PC-3 (cell line): ENCODE measurements around the gene TMEM271.

Source experiments
- CTCF ChIP-seq: fragments of 300-600 bp; sonication (generic); conservative IDR thresholded peaks from 2 replicates; pipeline ENCODE4 v1.5.1; 2017; ENCODE audit warnings: antibody characterized with exemption, low read depth, mild to moderate bottlenecking, low read length
- EZH2 ChIP-seq: fragments of 300-600 bp; sonication (generic); IDR thresholded peaks from one replicate; pipeline ENCODE4 v1.6.1; 2017; ENCODE audit warnings: antibody characterized with exemption, mild to moderate bottlenecking, low read length; ENCODE audit not compliant: unreplicated experiment
- EZH2phosphoT487 ChIP-seq: fragments of 300-600 bp; sonication (generic); IDR thresholded peaks from 2 replicates; pipeline ENCODE4 v1.6.1; 2018; ENCODE audit warnings: mild to moderate bottlenecking, antibody characterized with exemption, low read length, borderline replicate concordance

- TF ChIP-seq CTCF (no peak), EZH2 (no peak), EZH2phosphoT487 (no peak)
Observed at GRCh38 chr4:577499-578450, 1.7 kb upstream of the TMEM271 start.
